Caco-2 (cell line): ENCODE results near the gene WDCP. TPM values are rescaled to one million over a fixed set of nuclear protein-coding genes. Genes with fewer than 3 reads are reported as not detected.
A peak's percentile ranks its signal among the peaks of the same experiment; 100 is the strongest.
"Not testable (repeated sequence)": the region's sequence is repeated elsewhere in the genome, so short reads cannot be mapped to it uniquely, and the experiment has no call there.

Source experiments
- Bru-seq: library from RNA; stranded (reverse); fragments of 400-500 nt; gene quantifications from one replicate; lab custom pipeline; 2021; lab: Mats Ljungman, UMichigan
- BruChase-seq, 2 experiments: library from RNA; stranded (reverse); fragments of 400-500 nt; gene quantifications; one replicate each; lab custom pipeline; 2021; lab: Mats Ljungman, UMichigan
- BruUV-seq: library from RNA; stranded (reverse); fragments of 400-500 nt; replicated peaks from 2 replicates; lab custom pipeline; 2021; lab: Mats Ljungman, UMichigan
- CTCF ChIA-PET: fragments of 300-600 bp; sonication (Branson Sonifier 250); formaldehyde crosslinking; loops from one replicate; lab custom pipeline; 2022; ENCODE audit warnings: antibody characterized with exemption; lab: Charles Lee
- POLR2A ChIA-PET: fragments of 300-600 bp; sonication (Branson Sonifier 250); formaldehyde crosslinking; loops from one replicate; lab custom pipeline; 2022; ENCODE audit warnings: antibody characterized with exemption; lab: Charles Lee
- DNase-seq, 2 experiments: peaks; one replicate each; pipeline versions ENCODE4 v3.0.0 to v3.0.0-alpha.2; 2020 to 2022
- H3K27me3 ChIP-seq: replicated peaks from 2 replicates; pipeline ENCODE4 v1.6.0; 2011; ENCODE audit warnings: low read length; ENCODE audit not compliant: control insufficient read depth, insufficient read depth
- H3K36me3 ChIP-seq: 2 replicates; pipeline ENCODE4 v1.5.1; 2011; ENCODE audit warnings: low read length; ENCODE audit not compliant: control insufficient read depth, insufficient read depth
- H3K4me1 ChIP-seq: fragments of 250-450 bp; sonication (Bioruptor Pico); 2 replicates; pipeline ENCODE4 v1.5.1; 2020; ENCODE audit warnings: mild to moderate bottlenecking
- H3K4me3 ChIP-seq: 2 replicates; pipeline ENCODE4 v1.5.1; 2011; ENCODE audit warnings: low read depth, mild to moderate bottlenecking, control low read depth, low read length
- H3K9me3 ChIP-seq: fragments of 250-450 bp; sonication (Bioruptor Pico); 2 replicates; pipeline ENCODE4 v1.5.1; 2020; ENCODE audit warnings: mild to moderate bottlenecking, moderate library complexity
- H3K27ac Mint-ChIP-seq: one replicate; pipeline ENCODE4 v1.8.0; 2022; ENCODE audit warnings: mixed read lengths; ENCODE audit not compliant: unreplicated experiment
- H3K27me3 Mint-ChIP-seq: one replicate; pipeline ENCODE4 v1.8.0; 2022; ENCODE audit warnings: mixed read lengths; ENCODE audit not compliant: insufficient read depth, unreplicated experiment
- H3K36me3 Mint-ChIP-seq: one replicate; pipeline ENCODE4 v1.8.0; 2022; ENCODE audit warnings: mild to moderate bottlenecking, mixed read lengths; ENCODE audit not compliant: insufficient read depth, unreplicated experiment
- H3K4me1 Mint-ChIP-seq: one replicate; pipeline ENCODE4 v1.8.0; 2022; ENCODE audit warnings: low read depth, mixed read lengths; ENCODE audit not compliant: unreplicated experiment
- H3K4me3 Mint-ChIP-seq: one replicate; pipeline ENCODE4 v1.8.0; 2022; ENCODE audit warnings: mild to moderate bottlenecking, moderate library complexity, mixed read lengths; ENCODE audit not compliant: unreplicated experiment
- H3K9me3 Mint-ChIP-seq: one replicate; pipeline ENCODE4 v1.8.0; 2022; ENCODE audit warnings: mixed read lengths; ENCODE audit not compliant: unreplicated experiment
- CTCF ChIP-seq, 2 experiments: fragments of 200-600 bp in 1 of 2; IDR thresholded peaks; 1 replicate in 1 of 2; 2 replicates in 1 of 2; pipeline versions ENCODE4 v1.5.1 to v1.8.0; 2011 to 2022; ENCODE audit warnings: antibody characterized with exemption in 1 of 2, control low read depth in 1 of 2, inconsistent platforms in 1 of 2, low read depth in 1 of 2, low read length in 1 of 2, mild to moderate bottlenecking in 1 of 2, moderate library complexity in 1 of 2; ENCODE audit not compliant: insufficient read depth in 1 of 2, severe bottlenecking in 1 of 2, unreplicated experiment in 1 of 2
- intact Hi-C: fragments of 100-400 bp; cut with micrococcal nuclease; formaldehyde crosslinking; loops from one replicate; pipeline ENCODE4 v1.10.0; 2022; ENCODE audit not compliant: unreplicated experiment
- long read RNA-seq: library from polyadenylated mRNA; stranded (forward); transcript quantifications from one replicate; pipeline ENCODE4 v2.0.0, GENCODE V29; 2022
- total RNA-seq: library from RNA; stranded (reverse); gene quantifications from 2 replicates; pipeline ENCODE4 v1.2.3, GENCODE V29; 2022

WDCP gene
- total RNA-seq (10.4 and 13.0 TPM in 2 replicates), Bru-seq, nascent RNA (percentile 57 among the genes with signal in this experiment), BruChase-seq, experiment 1, labeled RNA remaining after a 2-hour chase (percentile 69 among the genes with signal in this experiment), BruChase-seq, experiment 2, labeled RNA remaining after a 6-hour chase (percentile 51 among the genes with signal in this experiment)
- long read RNA-seq, transcript WDCP-201 (4 exons, 3,817 nt): major isoform, 11 of 16 reads
- long read RNA-seq, partial matches to known transcripts: 4 of 16 reads
- long read RNA-seq, other reads (novel, unspliced or antisense): 1 of 16 reads

GRCh38 chr2:24046930-24047702, at the start of gene WDCP:
WDCP (minus strand) TSS chr2:24047391; CDS start chr2:24039494, 7,897 bp downstream.
- DNase-seq: peak; percentile 96 to 98
- TF ChIP-seq CTCF (IDR thresholded peaks at IDR 0.05; ENCODE audit: insufficient read depth in 1 of 2, low read depth in 1 of 2, low read length in 1 of 2, severe bottlenecking in 1 of 2, unreplicated experiment in 1 of 2): no peak
- no peaks in the 10 kb centered on the region for H3K36me3 Mint-ChIP-seq
- H3K4me1 Mint-ChIP-seq: peaks cover 7% of the 10 kb centered on the region
- H3K9me3 Mint-ChIP-seq: no peaks in the 10 kb centered on the region
- POLR2A ChIA-PET: interaction anchor here (0.5 to 1.7 kb wide), 12 partner anchors 16 to 751 kb away, joined by 3 to 47 read pairs (median 4); partner anchors contain the start of genes ATAD2B, SF3B6, TP53I3 and UBXN2A
- no peaks in the 10 kb centered on the region for H3K9me3 ChIP-seq
- BruUV-seq: no TSS peak
- peak within 1 kb of the TSS; percentile 30 for H3K27ac Mint-ChIP-seq
- H3K27me3 ChIP-seq: no peaks in the 10 kb centered on the region
- H3K4me3 ChIP-seq: peak within 1 kb of the TSS; percentile 65
- intact Hi-C loops: loop anchor here (1.0 kb wide), 2 partner anchors 29 to 37 kb away; partner anchors contain the start of genes SF3B6 and TP53I3
- no peaks in the 10 kb centered on the region for H3K27me3 Mint-ChIP-seq
- H3K4me3 Mint-ChIP-seq: peak within 1 kb of the TSS; percentile 86
- CTCF ChIA-PET: interaction anchor here (0.6 to 2.1 kb wide), 6 partner anchors 29 to 135 kb away, joined by 3 to 22 read pairs (median 7); partner anchors contain the start of genes ATAD2B, SF3B6 and TP53I3
- H3K36me3 ChIP-seq: no peaks in the 10 kb centered on the region
- peaks cover 4% of the 10 kb centered on the region; the same call in 1 of the 2 replicates for H3K4me1 ChIP-seq

- not testable (repeated sequence) for BruUV-seq
These were observed 48.0 kb upstream of the WDCP start for GRCh38 chr2:24095171-24095677.

GRCh38 chr2:24093270-24093669, 46.1 kb upstream of the WDCP start:
- H3K4me1 ChIP-seq, H3K27me3 ChIP-seq, DNase-seq, H3K36me3 ChIP-seq, H3K27me3 Mint-ChIP-seq, H3K9me3 ChIP-seq, BruUV-seq, H3K4me1 Mint-ChIP-seq, CTCF ChIA-PET, intact Hi-C loops, H3K9me3 Mint-ChIP-seq, H3K27ac Mint-ChIP-seq, POLR2A ChIA-PET, H3K4me3 Mint-ChIP-seq, H3K4me3 ChIP-seq, H3K36me3 Mint-ChIP-seq: not testable (repeated sequence)

More at GRCh38 chr2:24095171-24095677, 48.0 kb upstream of the WDCP start:
- H3K4me3 Mint-ChIP-seq, intact Hi-C loops, H3K4me3 ChIP-seq, H3K36me3 ChIP-seq, H3K9me3 ChIP-seq, H3K9me3 Mint-ChIP-seq, H3K4me1 ChIP-seq, H3K36me3 Mint-ChIP-seq, POLR2A ChIA-PET, H3K27ac Mint-ChIP-seq, H3K4me1 Mint-ChIP-seq, H3K27me3 Mint-ChIP-seq, H3K27me3 ChIP-seq: not testable (repeated sequence)
- peak in 1 of 2 experiments; percentile 15 for DNase-seq
- CTCF ChIA-PET: interaction anchor here (1.2 kb wide), 1 partner anchor 11 kb away, joined by 3 read pairs; the partner anchor contains the start of gene TP53I3
